Natural killer cell (primary cell): ENCODE measurements around the gene RPS6KL1. TPM values are rescaled to one million over a fixed set of nuclear protein-coding genes. Genes with fewer than 3 reads are reported as not detected.

Experiments
- ATAC-seq, 3 donors: fragments of 150-1000 bp in 2 of 3; fragments of 200-7000 bp in 1 of 3; cut with Tn5 transposase; 1 replicate in 1 of 3; 2 replicates in 2 of 3; pipeline ENCODE4 v1.10.0; 2021; ENCODE audit warnings: mild to moderate bottlenecking in 2 of 3, moderate library complexity in 2 of 3
- DNase-seq, 2 donors: peaks; one replicate each; pipeline versions ENCODE4 v3.0.0 to v3.0.0-alpha.2; 2013 to 2021; ENCODE audit warnings: mixed read lengths in 1 of 2
- H3K27ac ChIP-seq: one replicate; pipeline ENCODE4 v1.5.1; 2013; ENCODE audit warnings: mild to moderate bottlenecking, low read length
- H3K27me3 ChIP-seq: one replicate; pipeline ENCODE4 v1.6.1; 2013; ENCODE audit warnings: low read length; ENCODE audit not compliant: control insufficient read depth, insufficient read depth
- H3K36me3 ChIP-seq: one replicate; pipeline ENCODE4 v1.6.1; 2013; ENCODE audit warnings: low read length; ENCODE audit not compliant: control insufficient read depth, insufficient read depth
- H3K4me1 ChIP-seq: one replicate; pipeline ENCODE4 v1.6.1; 2013; ENCODE audit warnings: low read length; ENCODE audit not compliant: control insufficient read depth, insufficient read depth
- H3K4me3 ChIP-seq: one replicate; pipeline ENCODE4 v1.5.1; 2013; ENCODE audit warnings: low read length
- H3K9me3 ChIP-seq: one replicate; pipeline ENCODE4 v1.6.1; 2013; ENCODE audit warnings: low read length; ENCODE audit not compliant: control insufficient read depth, insufficient read depth
- H3K27ac Mint-ChIP-seq, 2 donors: one replicate each; pipeline ENCODE4 v1.8.0; 2022; ENCODE audit warnings: mild to moderate bottlenecking in 2 of 2, mixed read lengths in 2 of 2, moderate library complexity in 1 of 2
- H3K27me3 Mint-ChIP-seq, 2 donors: one replicate each; pipeline ENCODE4 v1.8.0; 2022; ENCODE audit warnings: low read depth in 2 of 2, mixed read lengths in 2 of 2
- H3K36me3 Mint-ChIP-seq: one replicate; pipeline ENCODE4 v1.8.0; 2022; ENCODE audit warnings: mixed read lengths
- H3K4me1 Mint-ChIP-seq, 2 donors: one replicate each; pipeline ENCODE4 v1.8.0; 2022; ENCODE audit warnings: mixed read lengths in 2 of 2
- H3K4me3 Mint-ChIP-seq: one replicate; pipeline ENCODE4 v1.8.0; 2022; ENCODE audit warnings: mild to moderate bottlenecking, moderate library complexity, mixed read lengths
- H3K9me3 Mint-ChIP-seq, 2 donors: one replicate each; pipeline ENCODE4 v1.8.0; 2022; ENCODE audit warnings: mixed read lengths in 2 of 2
- CTCF ChIP-seq: fragments of 200-600 bp; IDR thresholded peaks from one replicate; pipeline ENCODE4 v1.8.0; 2022; ENCODE audit warnings: antibody characterized with exemption
- WGBS: methylation state at CpG from one replicate; pipeline ENCODE4 v1.1.7; 2013; ENCODE audit warnings: missing lambda C conversion rate; ENCODE audit not compliant: insufficient coverage; 5-methylcytosine and 5-hydroxymethylcytosine counted together
- intact Hi-C: fragments of 100-400 bp; cut with micrococcal nuclease; formaldehyde crosslinking; loops from one replicate; pipeline ENCODE4 v1.14.2; 2022
- total RNA-seq, 4 donors: library from RNA; stranded (reverse); fragments of 120-200 nt in 1 of 4; gene quantifications; one replicate each; pipeline versions ENCODE4 v1.2.3 to v1.2.4, GENCODE V29; 2013 to 2022

Gene RPS6KL1
- total RNA-seq, 3 donors from 2014 or later (not counting 1 experiment from before 2014, with no cell fraction given) = 1.9 to 7.9 (median 2.9) TPM

- intact Hi-C loops = no loop called here
- DNase-seq = no peak
- H3K27me3 Mint-ChIP-seq = no peaks in the 10 kb centered on the region
- no peak overlapping the region for H3K27ac Mint-ChIP-seq
- no peak overlapping the region for H3K4me3 Mint-ChIP-seq
- 93% methylated on average over 10 of the region's 10 CpGs for WGBS
- peaks cover 1% of the 10 kb centered on the region for H3K36me3 ChIP-seq
- H3K4me1 ChIP-seq = peaks cover 24% of the 10 kb centered on the region
- ATAC-seq = no peak
- H3K4me1 Mint-ChIP-seq = peaks cover 0 to 6% of the 10 kb centered on the region in 2 donors
- no peaks in the 10 kb centered on the region for H3K9me3 ChIP-seq
- TF ChIP-seq CTCF = no peak
- no peaks in the 10 kb centered on the region for H3K27me3 ChIP-seq
- no peak overlapping the region for H3K27ac ChIP-seq
- no peaks in the 10 kb centered on the region for H3K9me3 Mint-ChIP-seq
- H3K4me3 ChIP-seq = no peak overlapping the region
- no peaks in the 10 kb centered on the region for H3K36me3 Mint-ChIP-seq
These were observed 13.1 kb downstream of the RPS6KL1 start for GRCh38 chr14:74909911-74910310.

- Histone ChIP-seq H3K9me3 (no peaks in the 10 kb centered on the region), H3K4me3 (no peak overlapping the region), H3K4me1 (peaks cover 24% of the 10 kb centered on the region), H3K36me3 (peaks cover 4% of the 10 kb centered on the region), H3K27ac (no peak overlapping the region), H3K27me3 (no peaks in the 10 kb centered on the region)
- H3K4me3 Mint-ChIP-seq = no peak overlapping the region
- H3K27ac Mint-ChIP-seq = no peak overlapping the region
- no peaks in the 10 kb centered on the region for H3K9me3 Mint-ChIP-seq
- H3K36me3 Mint-ChIP-seq = peaks cover 4% of the 10 kb centered on the region
- intact Hi-C loops = no loop called here
- no peak for ATAC-seq
- DNase-seq = no peak
- no peaks in the 10 kb centered on the region for H3K27me3 Mint-ChIP-seq
- no peak for TF ChIP-seq CTCF
- WGBS = 94% methylated on average over 14 of the region's 14 CpGs
- peaks cover 0 to 6% of the 10 kb centered on the region in 2 donors for H3K4me1 Mint-ChIP-seq
These were observed 13.6 kb downstream of the RPS6KL1 start for GRCh38 chr14:74909501-74909900.

GRCh38 chr14:74908861-74909341, 14.2 kb downstream of the RPS6KL1 start:
- H3K36me3 Mint-ChIP-seq = peaks cover 10% of the 10 kb centered on the region
- no peak for TF ChIP-seq CTCF
- H3K4me3 ChIP-seq = no peak overlapping the region
- H3K4me3 Mint-ChIP-seq = no peak overlapping the region
- no peak overlapping the region for H3K27ac ChIP-seq
- H3K36me3 ChIP-seq = peaks cover 7% of the 10 kb centered on the region
- ATAC-seq (no peak), DNase-seq (no peak)
- no peaks in the 10 kb centered on the region for H3K27me3 ChIP-seq
- no peaks in the 10 kb centered on the region for H3K9me3 ChIP-seq
- 73% methylated on average over 9 of the region's 9 CpGs for WGBS
- H3K4me1 ChIP-seq = peaks cover 24% of the 10 kb centered on the region
- H3K9me3 Mint-ChIP-seq = no peaks in the 10 kb centered on the region
- intact Hi-C loops = no loop called here
- H3K27ac Mint-ChIP-seq = peak overlapping the region in 1 of 2 donors; percentile 44
- peaks cover 0 to 6% of the 10 kb centered on the region in 2 donors for H3K4me1 Mint-ChIP-seq
- H3K27me3 Mint-ChIP-seq = no peaks in the 10 kb centered on the region

GRCh38 chr14:74907744-74908143, 15.3 kb downstream of the RPS6KL1 start:
- WGBS = 87% methylated on average over 6 of the region's 6 CpGs
- Histone ChIP-seq H3K4me3 (no peak overlapping the region), H3K4me1 (peaks cover 24% of the 10 kb centered on the region), H3K27me3 (no peaks in the 10 kb centered on the region), H3K9me3 (no peaks in the 10 kb centered on the region), H3K27ac (no peak overlapping the region), H3K36me3 (peaks cover 16% of the 10 kb centered on the region)
- Mint-ChIP-seq H3K27ac (peak overlapping the region in 1 of 2 donors; percentile 51), H3K4me3 (no peak overlapping the region), H3K27me3 (no peaks in the 10 kb centered on the region), H3K36me3 (peaks cover 16% of the 10 kb centered on the region), H3K9me3 (no peaks in the 10 kb centered on the region), H3K4me1 (peaks cover 0 to 6% of the 10 kb centered on the region in 2 donors)
- intact Hi-C loops = no loop called here
- DNase-seq (no peak), ATAC-seq (no peak)
- no peak for TF ChIP-seq CTCF
